NB4 (cell line): ENCODE measurements around the gene GPC4.

Source experiments
- CTCF ChIP-seq: IDR thresholded peaks from one replicate; pipeline ENCODE4 v1.5.1; 2012; ENCODE audit warnings: low read depth, low read length
- MAX ChIP-seq: IDR thresholded peaks from 2 replicates; pipeline ENCODE4 v1.6.1; 2011; ENCODE audit warnings: low read depth, low read length
- MYC ChIP-seq: IDR thresholded peaks from 2 replicates; pipeline ENCODE4 v1.6.1; 2011; ENCODE audit warnings: low read depth, low read length

- no peak for TF ChIP-seq MAX
- TF ChIP-seq CTCF: no peak
- TF ChIP-seq MYC: no peak
Observed at GRCh38 chrX:133461231-133461630, 45.9 kb upstream of the GPC4 start.
